Non-pigmented ciliary epithelial cell (primary cell): ENCODE measurements around the gene UNC93A.
"Not testable (repeated sequence)": the region's sequence is repeated elsewhere in the genome, so short reads cannot be mapped to it uniquely, and the experiment has no call there.

Experiments
- DNase-seq: peaks from one replicate; pipeline ENCODE4 v3.0.0-alpha.2; 2010; ENCODE audit warnings: low read depth

UNC93A gene

GRCh38 chr6:167341665-167342655, 50.8 kb downstream of the UNC93A start:
- no peak for DNase-seq

DNA sequence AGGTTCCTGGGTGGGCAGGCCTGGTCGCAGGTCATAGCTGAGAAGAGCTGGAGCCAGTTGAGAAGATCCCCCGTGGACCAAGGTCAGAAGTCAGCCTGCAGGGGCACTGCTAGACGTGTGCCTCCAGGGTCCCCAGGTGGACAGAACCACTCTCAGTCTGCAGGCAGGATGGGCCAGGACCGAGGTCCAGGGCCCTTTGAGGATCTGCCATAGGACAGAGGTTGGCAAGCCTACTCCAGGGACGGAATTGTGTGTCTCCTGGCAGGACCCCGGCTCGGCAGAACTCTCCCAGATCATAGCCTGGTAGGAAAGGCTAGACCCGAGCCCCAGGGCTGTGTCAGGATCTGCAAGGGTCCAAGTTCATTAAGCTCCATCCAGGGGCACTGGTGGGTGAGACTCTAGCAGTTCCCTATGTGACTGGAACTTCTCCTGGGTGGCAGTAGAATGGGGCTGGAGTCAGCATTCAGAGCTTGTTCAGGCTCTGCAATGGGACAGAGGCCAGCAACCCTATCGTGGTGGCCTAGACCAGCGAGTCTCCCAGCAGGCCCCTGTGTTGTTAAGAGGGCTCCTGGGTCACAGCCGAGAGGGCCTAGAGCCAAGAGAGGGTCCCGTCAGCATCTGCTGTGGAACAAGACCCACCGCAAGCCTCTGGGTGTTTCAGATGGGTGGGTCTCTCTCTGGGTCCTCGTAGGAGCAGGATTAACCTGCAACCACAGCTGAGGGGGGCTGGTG, 51.9 kb downstream of the UNC93A start:
- no peak for DNase-seq

- no peak for DNase-seq
Measured at GRCh38 chr6:167345348-167345747, 54.2 kb downstream of the UNC93A start.

DNA sequence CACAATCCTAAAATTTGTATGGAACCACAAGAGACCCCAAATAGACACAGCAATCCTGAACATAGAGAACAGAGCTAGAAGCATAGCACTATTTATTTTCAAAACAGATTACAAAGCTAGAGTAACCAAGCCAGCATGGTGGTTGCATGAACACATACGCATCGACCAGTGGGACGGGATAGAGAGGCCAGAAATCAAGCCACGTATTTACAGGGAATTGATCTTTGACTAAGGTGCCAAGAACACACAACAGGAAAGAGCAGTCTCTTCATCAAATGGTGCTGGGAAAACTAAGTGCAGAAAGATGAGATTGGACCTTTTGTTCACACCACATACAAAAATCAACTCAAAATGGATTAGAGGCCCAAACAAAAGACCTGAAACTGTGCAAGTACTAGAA, 54.8 kb downstream of the UNC93A start:
- DNase-seq: no peak

- no peak for DNase-seq
Measured at GRCh38 chr6:167347226-167347625, 56.1 kb downstream of the UNC93A start.

- no peak for DNase-seq
Measured at GRCh38 chr6:167349631-167350274, 58.6 kb downstream of the UNC93A start.

- DNase-seq: no peak
Measured at GRCh38 chr6:167350275-167350696, 59.2 kb downstream of the UNC93A start.

- DNase-seq: no peak
Measured at GRCh38 chr6:167350731-167351655, 59.9 kb downstream of the UNC93A start.

- no peak for DNase-seq
Measured at GRCh38 chr6:167351656-167352345, 60.7 kb downstream of the UNC93A start.

DNA sequence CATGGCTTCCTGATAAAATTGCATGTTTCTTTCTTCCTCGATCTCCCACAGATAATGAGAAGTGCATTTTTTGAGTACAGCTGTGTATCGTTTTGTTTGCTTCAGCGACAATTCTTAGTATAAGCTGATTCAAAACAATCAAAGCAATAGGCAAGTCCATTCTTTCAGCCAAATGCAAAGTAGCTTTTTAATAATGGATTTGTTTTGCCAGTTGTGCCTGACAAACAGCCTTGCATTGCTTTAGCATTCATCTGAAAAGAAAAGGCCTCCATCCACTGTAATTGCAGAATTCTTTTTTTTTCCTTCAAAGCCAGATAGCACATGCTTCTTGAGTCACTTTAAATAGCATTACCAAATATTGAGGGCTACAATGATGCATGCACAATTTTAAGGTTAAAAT, 65.8 kb downstream of the UNC93A start:
- no peak for DNase-seq

GRCh38 chr6:167358394-167358793, 67.3 kb downstream of the UNC93A start:
- not testable (repeated sequence) for DNase-seq

DNA sequence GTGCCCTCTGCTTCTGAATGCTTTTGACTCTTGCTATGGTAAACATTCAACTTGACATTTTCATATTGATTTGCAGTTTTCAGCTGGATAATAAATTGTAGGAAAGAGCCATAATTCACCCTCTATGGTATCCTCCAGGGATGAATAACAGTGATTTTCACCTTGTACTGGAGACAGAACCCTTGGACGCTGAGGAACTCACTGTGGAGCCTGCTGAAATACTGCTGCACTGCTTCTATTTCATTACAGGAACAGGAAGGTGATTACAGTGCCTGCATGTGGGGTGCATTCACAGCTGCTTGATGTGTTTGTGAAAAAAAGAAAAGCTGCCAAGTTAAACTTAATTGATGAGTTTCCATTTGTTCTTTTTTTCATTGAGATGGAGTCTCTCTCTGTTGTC, 70.1 kb downstream of the UNC93A start:
- DNase-seq: not testable (repeated sequence)
